Measurements from ENCODE around the gene DHFR. TPM values are rescaled to one million over a fixed set of nuclear protein-coding genes. Genes with fewer than 3 reads are reported as not detected.

Gene DHFR
- polyA plus RNA-seq, 1 of the 3 experiments (the other 2 are of a cell fraction) = 16.6 TPM

GRCh38 chr5:80701597-80701996 is 46.8 kb upstream of the DHFR start:
- 92% methylated on average over 1 of the region's 1 CpG for WGBS (ENCODE audit: low lambda C conversion rate)
- ChIA-PET POLR2A (no interaction called here), CTCF (interaction anchor here (1.4 kb wide), 1 partner anchor 464 kb away, joined by 5 read pairs; no protein-coding TSS in a partner anchor)
- Histone ChIP-seq H4K20me1 (ENCODE audit: insufficient read depth) (no peaks in the 10 kb centered on the region), H2AFZ (ENCODE audit: low read depth) (no peak overlapping the region), H3K4me3 (ENCODE audit: low read depth in 2 of 2, low read length in 1 of 2) (no peak overlapping the region), H3K79me2 (ENCODE audit: insufficient read depth) (no peaks in the 10 kb centered on the region), H3K27ac (ENCODE audit: low read depth in 2 of 2, low read length in 1 of 2) (no peak overlapping the region), H3K9me3 (no peaks in the 10 kb centered on the region), H3K4me1 (ENCODE audit: control insufficient read depth in 1 of 2, insufficient read depth in 2 of 2, low read depth in 1 of 2, low read length in 1 of 2) (no peaks in the 10 kb centered on the region), H3K4me2 (no peak overlapping the region), H3K27me3 (ENCODE audit: insufficient read depth) (no peaks in the 10 kb centered on the region), H3F3A (replicated peaks; ENCODE audit: insufficient read depth) (no peaks in the 10 kb centered on the region), H3K9ac (no peak overlapping the region), H3K9me2 (no peaks in the 10 kb centered on the region), H3K36me3 (replicated peaks in 1 of 2; ENCODE audit: control insufficient read depth in 1 of 2, insufficient read depth in 2 of 2, low read length in 1 of 2) (peaks cover 4 to 12% of the 10 kb centered on the region in 2 experiments)
- TF ChIP-seq TCF12 (IDR thresholded peaks at IDR 0.05) (no peak), FOSL2 (IDR thresholded peaks at IDR 0.05; ENCODE audit: borderline replicate concordance, low read depth) (no peak), REST (IDR thresholded peaks at IDR 0.05; ENCODE audit: low read depth, low read length) (no peak), PBX3 (IDR thresholded peaks at IDR 0.05) (no peak), CTCF (IDR thresholded peaks at IDR 0.05) (no peak), USF2 (IDR thresholded peaks at IDR 0.05; ENCODE audit: borderline replicate concordance, low read depth, low read length) (no peak), IRF3 (IDR thresholded peaks at IDR 0.05; ENCODE audit: low read depth, low read length) (no peak), ELF1 (IDR thresholded peaks at IDR 0.05) (no peak), RXRA (IDR thresholded peaks at IDR 0.05; ENCODE audit: borderline replicate concordance, low read depth) (no peak)
- no peak for DNase-seq
